ENCODE measurements around the gene ADAM8.
A peak's percentile ranks its signal among the peaks of the same experiment; 100 is the strongest.
"Not testable (repeated sequence)": the region's sequence is repeated elsewhere in the genome, so short reads cannot be mapped to it uniquely, and the experiment has no call there.

Gene ADAM8

DNA sequence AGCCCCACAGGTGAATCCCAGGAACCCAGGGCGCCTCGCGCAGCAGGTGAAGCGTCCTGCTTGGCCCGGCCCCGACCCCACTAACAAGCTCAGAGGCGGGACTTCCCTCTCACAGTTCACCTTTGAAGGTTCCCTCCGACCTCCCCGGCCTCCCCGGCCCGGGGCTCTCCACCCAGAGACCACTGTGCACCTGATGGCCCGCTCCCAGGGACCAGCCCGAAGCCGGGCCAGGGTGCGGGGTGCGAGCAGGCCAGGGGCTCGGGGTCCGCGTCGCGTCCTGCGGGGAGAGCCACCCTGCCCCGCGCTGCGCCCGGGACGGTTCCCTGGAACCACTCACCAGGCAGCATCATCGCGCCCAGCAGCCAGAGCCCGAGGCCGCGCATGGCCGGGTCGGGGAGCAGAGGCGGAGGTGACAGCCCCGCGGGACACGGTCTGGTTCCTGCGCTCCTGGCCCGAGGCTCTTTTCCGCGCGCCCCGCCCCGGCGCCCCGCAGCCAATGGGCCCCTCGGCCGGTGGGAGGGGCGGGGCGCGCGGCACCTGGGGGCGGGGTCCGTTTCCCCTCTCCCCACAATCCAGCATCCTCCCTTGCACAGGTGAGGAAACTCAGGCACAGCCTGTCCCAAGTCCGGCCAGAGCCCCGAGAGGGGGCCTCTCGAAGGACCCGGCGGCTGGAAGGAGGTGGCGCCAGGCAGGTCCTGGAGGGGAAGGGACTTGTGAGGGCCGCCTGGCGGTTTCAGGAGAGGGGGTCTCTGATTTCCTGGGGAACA lies at the start of gene ADAM8:
Gene ADAM8, minus strand, starts transcription at position 434 of the 767 bp plus-strand sequence. Its CDS starts 51 bp downstream, at position 383.
- DNase-seq (ENCODE audit: low read depth in 2 of 2), result peak; percentile 63 to 73

DNA sequence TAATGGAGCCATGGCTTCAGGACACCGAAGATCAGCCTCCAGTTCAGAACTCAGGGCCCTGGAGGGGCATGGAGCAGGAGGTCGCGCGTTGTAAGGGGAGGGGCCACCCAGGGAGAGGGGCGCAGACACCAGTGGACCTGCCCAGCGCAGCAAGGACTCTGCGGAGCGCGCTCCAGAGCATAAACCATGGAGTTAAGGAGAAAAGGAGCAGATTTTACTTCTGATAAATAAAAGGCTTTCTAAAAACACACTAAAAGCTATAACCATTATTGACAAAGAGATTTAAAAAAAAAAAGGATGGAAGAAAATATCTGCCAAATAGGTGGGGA lies 49.5 kb upstream of the ADAM8 start:
- DNase-seq (ENCODE audit: low read depth in 2 of 2), result no peak

DNA sequence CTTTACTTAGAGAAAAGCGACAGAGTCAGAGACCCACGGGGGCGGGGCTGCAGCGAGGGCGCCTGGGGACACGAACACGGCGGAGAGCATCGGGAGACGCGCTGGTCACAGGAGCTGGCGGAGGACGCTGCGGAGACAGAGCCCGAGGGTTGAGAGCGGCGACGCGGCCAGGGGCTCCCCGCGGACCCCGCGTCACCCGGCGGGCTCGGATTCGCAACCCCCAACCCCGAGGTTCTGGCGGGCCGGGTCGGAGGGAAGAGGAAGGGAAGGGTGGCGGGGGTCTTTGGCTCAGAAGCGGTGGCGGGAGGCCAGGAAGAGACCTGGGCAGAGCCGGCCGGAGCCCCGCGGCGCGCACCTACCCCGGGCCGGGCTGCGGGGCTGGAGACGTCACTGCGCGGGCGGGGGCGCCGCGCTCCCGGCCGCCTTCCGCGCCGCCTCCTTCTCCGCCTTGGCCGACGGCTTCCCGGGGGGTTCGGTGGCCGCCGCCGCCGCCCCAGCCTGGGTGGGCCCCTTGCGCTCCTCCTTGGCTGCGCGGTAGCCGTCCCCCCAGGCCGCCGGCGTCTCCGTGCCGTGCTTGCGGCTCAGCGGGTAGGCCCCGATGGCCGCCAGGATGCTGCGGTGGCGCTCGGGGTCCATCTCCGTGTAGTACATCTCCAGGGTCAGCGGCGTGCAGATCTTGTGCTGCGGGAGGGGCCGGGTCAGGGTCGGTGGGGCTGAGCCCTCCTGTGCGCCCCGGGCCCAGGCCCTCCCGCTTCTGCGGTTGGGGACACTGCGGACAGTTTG lies 49.0 kb upstream of the ADAM8 start:
- no peak for DNase-seq (ENCODE audit: low read depth in 2 of 2)

DNA sequence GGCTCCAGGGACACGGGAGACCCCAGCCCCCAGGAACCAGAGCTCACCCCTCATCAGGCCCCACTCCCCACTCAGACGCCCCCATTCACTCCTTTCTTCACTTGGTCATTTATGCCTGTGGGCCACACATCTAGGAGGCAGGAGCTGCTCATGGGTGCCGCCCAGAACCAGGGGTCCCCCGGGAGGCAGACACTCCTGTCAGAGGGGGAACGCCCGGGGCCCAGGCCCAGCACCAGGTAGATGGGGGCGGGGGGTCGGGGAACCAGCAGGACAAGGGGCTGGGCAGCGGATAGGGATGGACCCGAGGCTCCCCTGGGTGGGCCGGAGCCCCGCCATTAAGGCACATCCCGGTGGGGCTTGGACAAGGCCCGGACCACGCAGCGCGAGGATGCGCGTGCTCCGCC lies 48.2 kb upstream of the ADAM8 start:
- no peak for DNase-seq (ENCODE audit: low read depth in 2 of 2)

DNA sequence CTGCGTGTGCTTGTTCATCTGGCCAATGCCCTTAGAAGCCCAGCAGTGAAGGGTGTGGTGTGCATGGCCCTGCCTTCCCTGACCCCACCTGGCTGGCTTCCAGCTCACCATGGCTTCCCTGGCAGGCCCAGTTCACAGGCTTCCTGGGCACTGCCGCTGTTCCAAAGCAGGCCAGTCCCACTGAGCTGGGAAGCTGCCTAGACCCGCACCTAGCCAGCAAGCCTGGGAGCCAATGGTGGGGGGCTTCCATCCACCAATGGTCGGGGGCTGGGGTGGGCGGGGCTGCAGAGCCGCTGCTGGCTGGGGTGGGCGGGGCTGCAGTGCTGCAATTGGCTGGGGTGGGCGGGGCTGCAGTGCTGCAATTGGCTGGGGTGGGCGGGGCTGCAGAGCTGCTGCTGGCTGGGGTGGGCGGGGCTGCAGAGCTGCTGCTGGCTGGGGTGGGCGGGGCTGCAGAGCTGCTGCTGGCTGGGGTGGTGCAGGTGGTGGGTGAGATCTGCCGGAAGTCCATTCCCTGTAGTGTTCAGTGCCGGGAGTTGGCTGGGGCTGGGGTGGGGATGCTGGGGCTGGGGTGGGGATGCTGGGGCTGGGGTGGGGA lies 47.6 kb upstream of the ADAM8 start:
- peak; percentile 30 to 62 for DNase-seq (ENCODE audit: low read depth in 2 of 2)

DNA sequence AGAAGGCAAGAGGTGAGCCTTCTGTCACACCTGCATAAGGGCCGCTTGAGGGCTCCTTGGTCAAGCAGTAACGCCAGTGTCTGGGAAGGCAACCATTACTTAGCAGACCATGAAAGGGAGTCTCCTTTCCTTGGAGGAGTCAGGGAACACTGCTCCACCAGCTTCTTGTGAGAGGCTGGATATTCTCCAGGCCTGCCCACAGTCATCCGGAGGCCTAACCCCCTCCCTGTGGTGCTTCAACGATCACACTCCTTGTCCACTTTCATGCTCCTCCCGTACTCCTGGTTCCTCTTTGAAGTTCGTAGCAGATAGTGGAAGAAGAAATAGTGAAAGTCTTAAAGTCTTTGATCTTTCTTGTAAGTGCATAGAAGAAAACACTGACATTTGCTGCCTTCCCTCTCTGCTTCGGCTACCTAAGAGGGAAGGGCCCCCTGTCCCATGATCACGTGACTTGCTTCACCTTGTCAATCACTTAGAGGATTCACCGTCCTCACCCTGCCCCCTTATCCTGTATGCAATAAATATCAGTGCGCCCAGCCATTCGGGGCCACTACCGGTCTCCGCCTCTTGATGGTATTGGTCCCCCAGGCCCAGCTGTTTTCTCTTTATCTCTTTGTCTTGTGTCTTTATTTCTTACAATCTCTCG lies 45.5 kb upstream of the ADAM8 start:
- DNase-seq (ENCODE audit: low read depth in 2 of 2), result not testable (repeated sequence)

DNA sequence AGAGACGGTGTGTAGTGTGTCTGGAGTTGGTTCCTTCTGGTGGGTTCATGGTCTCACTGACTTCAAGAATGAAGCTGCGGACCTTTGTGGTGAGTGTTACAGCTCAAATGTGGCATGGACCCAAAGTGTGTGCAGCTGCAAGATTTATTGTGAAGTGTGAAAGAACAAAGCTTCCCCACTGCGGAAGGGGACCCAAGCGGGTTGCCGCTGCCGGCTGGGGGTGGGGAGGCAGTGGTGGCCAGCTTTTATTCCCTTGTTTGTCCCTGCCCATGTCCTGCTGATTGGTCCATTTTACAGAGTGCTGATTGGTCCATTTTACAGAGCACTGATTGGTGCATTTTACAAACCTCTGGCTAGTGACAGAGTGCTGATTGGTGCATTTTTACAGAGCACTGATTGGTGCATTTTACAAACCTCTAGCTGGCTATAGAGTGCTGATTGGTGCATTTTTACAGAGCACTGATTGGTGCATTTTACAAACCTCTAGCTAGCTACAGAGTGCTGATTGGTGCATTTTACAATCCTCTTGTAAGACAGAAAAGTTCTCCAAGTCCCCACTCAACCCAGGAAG lies 44.3 kb upstream of the ADAM8 start:
- not testable (repeated sequence) for DNase-seq (ENCODE audit: low read depth in 2 of 2)

DNA sequence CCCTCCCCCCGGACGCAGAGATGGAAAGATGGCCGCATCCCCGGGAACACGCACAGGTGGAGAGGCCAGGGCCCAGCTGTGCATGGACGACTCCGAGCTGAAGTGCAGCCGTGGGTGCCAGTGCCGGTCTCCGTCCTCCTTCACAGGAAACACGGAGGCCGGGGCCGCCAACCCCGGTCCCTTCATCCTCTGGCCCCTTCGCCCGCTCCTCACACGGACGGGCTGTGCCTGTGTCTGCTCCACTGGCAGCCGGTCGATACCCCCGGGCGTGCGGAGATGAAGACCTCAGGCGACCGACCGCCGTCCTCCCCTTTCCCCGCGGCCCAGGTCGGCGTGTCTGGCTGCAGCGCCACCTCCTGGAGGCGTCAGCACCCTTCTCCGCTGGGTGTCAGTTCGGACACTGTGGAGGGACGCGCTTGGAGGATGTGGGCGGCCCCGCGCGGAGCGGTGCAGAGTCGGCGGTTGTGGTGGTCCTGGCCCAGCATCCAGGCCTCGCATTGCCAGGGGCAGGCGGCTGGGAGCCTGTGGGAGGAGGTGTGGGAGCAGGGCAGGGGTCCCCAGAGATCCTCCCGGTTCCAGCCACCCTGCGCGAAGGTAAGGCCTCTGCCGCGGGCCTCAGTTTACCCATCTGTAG lies 41.9 kb upstream of the ADAM8 start:
- peak; percentile 58 to 61 for DNase-seq (ENCODE audit: low read depth in 2 of 2)

DNA sequence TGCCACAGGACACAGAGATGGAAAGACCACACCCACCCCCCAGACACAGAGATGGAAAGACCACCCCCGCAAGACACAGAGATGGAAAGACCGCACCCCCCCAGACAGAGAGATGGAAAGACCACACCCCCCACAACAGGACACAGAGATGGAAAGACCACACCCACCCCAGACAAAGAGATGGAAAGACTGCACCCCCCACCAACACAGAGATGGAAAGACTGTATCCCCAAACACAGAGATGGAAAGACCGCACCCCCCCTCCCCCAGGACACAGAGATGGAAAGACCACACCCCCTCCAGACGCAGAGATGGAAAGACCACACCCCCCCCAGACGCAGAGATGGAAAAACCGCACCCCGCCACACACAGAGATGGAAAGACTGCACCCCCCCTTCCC lies 40.1 kb upstream of the ADAM8 start:
- no peak for DNase-seq (ENCODE audit: low read depth in 2 of 2)

DNA sequence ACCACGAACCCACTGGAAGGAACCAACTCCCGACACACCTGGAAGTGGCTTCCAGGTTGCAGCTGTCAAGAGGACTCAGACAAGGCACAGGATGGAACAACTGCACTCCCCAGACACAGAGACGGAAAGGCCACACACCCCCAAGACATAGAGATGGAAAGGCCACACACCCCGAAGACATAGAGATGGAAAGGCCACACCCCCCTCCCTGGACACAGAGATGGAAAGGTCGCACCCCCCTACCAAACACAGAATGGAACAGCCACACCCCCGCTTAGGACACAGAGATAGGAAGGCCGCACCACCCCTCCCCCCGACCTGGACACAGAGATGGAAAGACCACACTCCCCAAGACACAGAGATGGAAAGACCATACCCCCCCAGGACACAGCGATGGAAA lies 39.6 kb upstream of the ADAM8 start:
- no peak for DNase-seq (ENCODE audit: low read depth in 2 of 2)

DNA sequence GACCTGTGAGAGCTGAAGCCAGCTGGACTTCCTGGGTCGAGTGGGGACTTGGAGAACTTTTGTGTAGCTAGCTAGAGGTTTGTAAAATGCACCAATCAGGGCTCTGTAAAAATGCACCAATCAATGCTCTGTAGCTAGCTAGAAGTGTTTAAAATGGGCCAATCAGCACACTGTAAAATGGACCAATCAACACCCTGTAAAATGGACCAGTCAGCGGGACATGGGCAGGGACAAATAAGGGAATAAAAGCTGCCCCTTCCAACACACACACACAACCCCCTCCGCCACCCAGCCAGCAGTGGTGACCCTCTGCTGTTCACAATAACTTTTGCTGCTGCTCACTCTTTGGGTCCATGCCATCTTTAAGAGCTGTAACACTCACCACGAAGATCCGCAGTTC lies 39.2 kb upstream of the ADAM8 start:
- DNase-seq (ENCODE audit: low read depth in 2 of 2), result no peak

DNA sequence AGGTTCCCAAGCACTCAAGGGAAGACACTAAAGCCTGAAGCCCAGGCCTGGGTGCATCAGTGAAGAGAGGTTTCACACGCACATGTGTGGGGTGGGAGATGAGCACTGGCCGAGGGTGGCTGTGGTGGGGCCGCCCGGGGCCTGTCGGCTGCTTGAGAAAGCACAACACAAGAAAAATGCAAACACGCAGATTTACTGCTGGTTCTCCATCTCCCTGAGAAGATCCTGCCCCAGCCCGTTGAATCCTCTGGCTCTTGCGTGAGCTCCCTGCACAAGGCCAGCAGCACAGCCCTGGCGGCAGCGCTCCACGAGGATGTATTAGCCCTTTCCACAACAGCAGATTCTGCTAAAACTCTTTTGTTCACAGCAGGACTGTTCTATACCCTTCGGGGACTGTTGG lies 38.2 kb upstream of the ADAM8 start:
- no peak for DNase-seq (ENCODE audit: low read depth in 2 of 2)

DNA sequence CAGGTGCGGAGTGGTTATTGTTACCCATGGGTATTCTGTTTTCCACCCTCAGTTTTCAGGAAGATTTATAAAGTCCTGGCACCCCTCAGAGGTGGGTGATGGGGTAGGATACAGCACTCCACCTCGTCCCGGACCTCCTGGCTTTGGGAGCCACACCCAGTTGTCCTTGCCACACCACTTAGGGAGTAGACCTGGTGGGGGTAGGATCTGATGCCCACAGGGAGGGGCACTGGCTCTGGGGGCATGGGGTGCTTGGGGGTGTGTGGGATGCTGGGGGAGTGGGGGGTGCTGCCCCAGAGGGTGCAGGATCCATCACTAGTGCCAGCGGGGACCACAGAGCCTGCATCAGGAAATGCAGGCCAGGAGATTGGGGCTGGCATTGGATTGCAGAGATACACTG lies 36.5 kb upstream of the ADAM8 start:
- no peak for DNase-seq (ENCODE audit: low read depth in 2 of 2)

DNA sequence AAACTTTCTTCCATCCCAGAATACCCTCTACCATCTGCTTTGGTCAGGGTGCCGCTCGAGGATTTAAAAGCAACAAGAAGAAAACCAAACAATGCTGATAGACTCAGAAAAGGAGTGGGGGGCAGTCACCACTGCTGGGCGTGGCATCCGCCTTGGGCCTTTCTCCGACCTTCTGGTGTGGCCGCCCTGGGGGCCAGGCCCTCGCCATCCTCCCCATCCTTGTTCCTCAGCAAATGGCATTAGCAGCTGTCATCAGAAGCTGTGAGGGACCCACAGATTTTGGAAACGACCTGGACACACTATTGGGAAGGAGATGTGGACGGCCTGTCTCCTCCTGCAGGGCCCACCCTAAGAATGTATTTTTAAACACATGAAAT lies 36.1 kb upstream of the ADAM8 start:
- no peak for DNase-seq (ENCODE audit: low read depth in 2 of 2)

DNA sequence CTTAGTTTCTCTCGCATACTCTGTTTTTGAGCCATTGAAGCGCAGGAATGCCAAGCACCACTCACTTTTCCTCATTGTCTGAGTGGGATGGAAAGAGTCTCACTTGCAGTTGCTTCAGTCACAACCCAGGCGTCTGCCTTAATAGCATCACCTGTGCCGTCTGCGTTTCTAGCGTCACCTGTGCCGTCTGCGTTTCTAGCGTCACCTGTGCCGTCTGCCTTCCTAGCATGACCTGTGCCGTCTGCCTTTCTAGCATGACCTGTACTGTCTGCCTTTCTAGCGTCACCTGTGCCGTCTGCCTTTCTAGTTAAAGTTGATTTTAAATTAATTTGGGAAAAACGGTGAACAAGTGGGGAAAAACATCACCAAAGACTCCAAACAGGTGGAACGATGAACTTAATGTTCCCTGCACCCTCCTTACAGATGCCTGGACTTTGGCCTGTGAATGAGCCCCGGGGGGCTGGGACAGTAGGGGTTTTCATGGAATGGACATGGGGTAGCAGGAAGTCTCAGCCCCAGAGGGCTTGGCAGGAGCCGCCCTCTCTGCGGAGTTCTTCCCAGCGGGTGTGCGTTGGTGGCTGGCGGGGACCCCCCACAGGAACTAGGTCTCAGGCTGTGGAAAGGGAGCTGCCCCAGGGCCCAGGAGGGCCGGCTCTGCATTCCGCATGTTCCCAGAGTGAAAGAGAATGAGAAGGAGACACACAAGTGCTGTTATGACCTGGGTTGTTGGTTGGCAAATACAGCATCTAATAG lies 35.5 kb upstream of the ADAM8 start:
- no peak for DNase-seq (ENCODE audit: low read depth in 2 of 2)

DNA sequence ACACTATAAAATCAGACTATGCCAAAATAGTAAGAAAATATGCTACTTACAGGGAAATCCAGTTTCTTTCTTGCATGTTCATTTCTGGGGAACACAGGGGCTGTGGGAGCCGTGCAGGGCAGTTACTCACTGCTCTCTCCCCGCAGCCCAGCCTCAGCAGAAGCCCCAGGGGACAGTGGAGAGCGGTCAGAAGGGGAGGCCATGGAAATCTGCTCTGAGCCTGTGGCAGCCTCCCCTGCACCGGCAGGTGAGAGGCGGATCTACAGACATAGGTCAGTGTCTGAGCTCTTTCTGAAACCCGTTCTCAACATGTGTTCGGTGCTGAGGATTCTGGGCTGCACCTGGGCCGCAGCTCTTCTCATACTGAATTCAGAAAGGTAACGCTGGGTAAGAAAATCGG lies 34.9 kb upstream of the ADAM8 start:
- no peak for DNase-seq (ENCODE audit: low read depth in 2 of 2)

DNA sequence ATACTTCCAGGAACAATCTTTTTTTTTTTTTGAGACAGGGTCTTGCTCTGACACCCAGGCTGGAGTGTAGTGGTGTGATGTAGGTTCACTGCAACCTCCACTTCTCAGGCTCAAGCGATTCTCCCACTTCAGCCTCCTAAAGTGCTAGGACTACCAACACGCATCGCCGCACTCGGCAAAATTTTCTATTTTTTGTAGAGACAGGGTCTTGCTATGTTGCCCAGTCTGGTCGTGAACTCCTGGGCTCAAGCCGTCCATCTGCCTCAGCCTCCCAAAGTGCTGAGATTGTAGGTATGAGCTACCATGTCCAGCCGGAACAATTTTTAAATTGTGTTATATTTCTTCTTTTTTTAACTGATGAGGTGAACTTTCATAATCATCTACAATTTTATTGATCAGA lies 34.1 kb upstream of the ADAM8 start:
- no peak for DNase-seq (ENCODE audit: low read depth in 2 of 2)

DNA sequence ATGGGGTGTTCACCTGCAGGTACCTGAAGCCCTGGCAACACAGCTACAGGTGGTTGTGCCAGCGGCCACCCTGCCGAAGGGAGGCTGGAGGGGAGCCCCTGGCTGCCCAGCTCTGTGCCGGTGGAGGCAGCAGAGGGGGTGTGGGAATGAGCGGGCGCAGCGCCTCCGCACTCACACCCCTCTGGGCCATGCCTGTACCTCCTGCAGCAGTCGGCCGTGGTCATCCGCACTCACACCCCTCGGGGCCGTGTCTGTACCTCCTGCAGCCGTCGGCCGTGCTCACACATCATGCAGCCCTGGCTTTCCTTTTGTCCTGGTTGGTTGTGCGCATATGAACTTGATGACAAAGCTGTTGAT lies 33.7 kb upstream of the ADAM8 start:
- DNase-seq (ENCODE audit: low read depth in 2 of 2), result no peak

DNA sequence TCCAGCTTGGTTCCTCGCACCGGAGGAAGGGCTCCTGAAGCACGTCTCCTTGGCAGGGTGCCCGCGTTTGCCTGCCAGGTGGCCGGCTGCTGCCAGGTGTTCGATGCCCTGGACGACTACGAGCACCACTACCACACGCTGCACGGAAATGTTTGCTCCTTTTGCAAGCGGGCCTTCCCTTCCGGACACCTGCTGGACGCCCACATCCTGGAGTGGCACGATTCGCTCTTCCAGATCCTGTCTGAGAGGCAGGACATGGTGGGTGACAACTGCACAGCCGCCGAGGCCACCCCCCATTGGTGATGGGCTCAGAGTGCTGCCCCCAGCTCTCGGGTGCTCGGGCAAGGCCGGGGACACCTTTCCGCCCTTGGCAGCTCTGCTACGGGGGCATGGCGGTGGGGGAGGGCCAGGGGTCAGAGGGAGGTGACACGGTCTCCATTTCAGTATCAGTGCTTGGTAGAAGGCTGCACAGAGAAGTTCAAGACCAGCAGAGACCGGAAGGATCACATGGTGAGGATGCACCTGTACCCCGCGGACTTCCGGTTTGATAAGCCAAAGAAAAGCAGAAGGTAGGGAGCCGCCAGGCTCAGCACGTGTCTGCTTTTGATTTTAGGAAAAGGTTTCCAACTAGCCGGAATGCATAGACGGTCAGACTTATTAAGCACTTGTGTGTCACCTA lies 33.2 kb upstream of the ADAM8 start:
- no peak for DNase-seq (ENCODE audit: low read depth in 2 of 2)

DNA sequence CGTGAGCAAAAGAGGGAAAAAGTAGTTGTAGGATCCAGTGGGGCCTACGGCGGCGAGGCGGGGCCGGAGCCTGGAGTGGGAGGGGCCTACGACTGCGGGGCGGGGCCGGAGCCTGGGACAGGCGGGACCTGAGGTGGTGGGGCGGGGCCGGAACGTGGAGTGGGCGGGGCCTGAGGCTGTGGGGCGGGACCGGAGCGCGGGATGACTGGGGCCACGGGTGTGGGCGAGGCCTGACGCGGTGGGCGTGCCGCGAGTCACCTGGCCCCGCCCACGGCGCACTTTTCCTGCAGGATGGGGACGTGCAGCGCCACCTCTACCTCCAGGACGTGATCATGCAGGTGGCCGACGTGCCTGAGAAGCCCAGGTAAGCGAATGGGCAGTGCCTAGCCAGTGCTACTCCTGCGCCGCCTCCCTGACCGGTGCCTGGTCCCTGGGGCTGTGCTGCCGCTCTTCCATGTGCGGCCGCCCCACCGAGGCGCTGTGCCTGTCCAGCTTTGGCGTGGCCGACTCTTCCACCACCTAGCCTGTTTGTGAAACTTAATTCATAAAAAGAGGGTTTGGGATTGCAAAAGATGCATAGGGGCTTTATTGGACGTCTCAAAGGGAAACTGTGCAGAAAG lies 32.5 kb upstream of the ADAM8 start:
- peak; percentile 86 to 90 for DNase-seq (ENCODE audit: low read depth in 2 of 2)

Measured in stimulated activated CD8-positive, alpha-beta memory T cell treated with anti-CD3 and anti-CD28 coated beads, Interleukin-2, amount 100 ng/mL, for 48 hours (primary cell).